SK-N-SH treated with all-trans-retinoic acid at 6 μM for 48 hours (cell line): ENCODE measurements around the gene BMP4.

Source experiments
- ATAC-seq: fragments of 200-7000 bp; cut with Tn5 transposase; 3 replicates; pipeline ENCODE4 v1.9.1; 2020; ENCODE audit warnings: mild to moderate bottlenecking, moderate library complexity
- ARNTL ChIP-seq: fragments of 450-650 bp; formaldehyde crosslinking; IDR thresholded peaks from 2 replicates; pipeline ENCODE4 v1.5.0; 2020; ENCODE audit warnings: low read depth, mild to moderate bottlenecking, moderate library complexity, borderline replicate concordance
- BACH2 ChIP-seq: fragments of 250-450 bp; sonication (Bioruptor Pico); IDR thresholded peaks from 2 replicates; pipeline ENCODE4 v1.9.0; 2021; ENCODE audit warnings: mild to moderate bottlenecking, borderline replicate concordance
- CREB5 ChIP-seq: fragments of 250-450 bp; sonication (Bioruptor Pico); IDR thresholded peaks from 2 replicates; pipeline ENCODE4 v1.5.1; 2020; ENCODE audit warnings: low read depth, mild to moderate bottlenecking, moderate library complexity
- CSDC2 ChIP-seq: fragments of 250-450 bp; sonication (Bioruptor Pico); IDR thresholded peaks from 2 replicates; pipeline ENCODE4 v1.5.0; 2020; ENCODE audit warnings: mild to moderate bottlenecking, moderate library complexity
- CSRNP3 ChIP-seq: fragments of 250-450 bp; sonication (Bioruptor Pico); IDR thresholded peaks from 2 replicates; pipeline ENCODE4 v1.5.1; 2021; ENCODE audit warnings: mild to moderate bottlenecking, moderate library complexity
- GLIS3 ChIP-seq: fragments of 250-450 bp; sonication (Bioruptor Pico); IDR thresholded peaks from 2 replicates; pipeline ENCODE4 v1.5.0; 2020; ENCODE audit warnings: mild to moderate bottlenecking, moderate library complexity
- OSR1 ChIP-seq: fragments of 250-450 bp; sonication (Bioruptor Pico); IDR thresholded peaks from 2 replicates; pipeline ENCODE4 v1.8.0; 2022; ENCODE audit warnings: moderate library complexity, mild to moderate bottlenecking, inconsistent platforms
- PATZ1 ChIP-seq: fragments of 250-450 bp; sonication (Bioruptor Pico); IDR thresholded peaks from 2 replicates; pipeline ENCODE4 v1.8.0; 2020; ENCODE audit warnings: mild to moderate bottlenecking, moderate library complexity, borderline replicate concordance
- POU6F1 ChIP-seq: fragments of 250-450 bp; sonication (Bioruptor Pico); IDR thresholded peaks from 2 replicates; pipeline ENCODE4 v1.8.0; 2021; ENCODE audit warnings: low read depth, mild to moderate bottlenecking, moderate library complexity, borderline replicate concordance
- PPARA ChIP-seq: fragments of 250-450 bp; sonication (Bioruptor Pico); IDR thresholded peaks from 2 replicates; pipeline ENCODE4 v1.5.0; 2020; ENCODE audit warnings: mild to moderate bottlenecking, borderline replicate concordance
- RARB ChIP-seq: fragments of 250-450 bp; sonication (Bioruptor Pico); IDR thresholded peaks from 2 replicates; pipeline ENCODE4 v1.8.0; 2021; ENCODE audit warnings: mild to moderate bottlenecking, moderate library complexity
- SNAI2 ChIP-seq: fragments of 250-450 bp; sonication (Bioruptor Pico); IDR thresholded peaks from 2 replicates; pipeline ENCODE4 v1.5.0; 2020; ENCODE audit warnings: mild to moderate bottlenecking, moderate library complexity
- TSHZ2 ChIP-seq: fragments of 250-450 bp; sonication (Bioruptor Pico); IDR thresholded peaks from 2 replicates; pipeline ENCODE4 v1.5.0; 2020; ENCODE audit warnings: mild to moderate bottlenecking, moderate library complexity
- ZC3H10 ChIP-seq: fragments of 250-450 bp; sonication (Bioruptor Pico); IDR thresholded peaks from 2 replicates; pipeline ENCODE4 v1.5.1; 2021; ENCODE audit warnings: mild to moderate bottlenecking, moderate library complexity
- ZFP3 ChIP-seq: fragments of 250-450 bp; sonication (Bioruptor Pico); IDR thresholded peaks from 2 replicates; pipeline ENCODE4 v1.5.0; 2020; ENCODE audit warnings: mild to moderate bottlenecking, moderate library complexity
- ZFP30 ChIP-seq: fragments of 450-650 bp; formaldehyde crosslinking; IDR thresholded peaks from 2 replicates; pipeline ENCODE4 v1.5.0; 2022; ENCODE audit warnings: mild to moderate bottlenecking, moderate library complexity
- ZNF8 ChIP-seq: fragments of 450-650 bp; formaldehyde crosslinking; IDR thresholded peaks from 2 replicates; pipeline ENCODE4 v1.5.0; 2020; ENCODE audit warnings: mild to moderate bottlenecking, moderate library complexity

BMP4 gene

GRCh38 chr14:53954551-53955228, 1.9 kb downstream of the BMP4 start:
- ATAC-seq, result no peak
- no peak for TF ChIP-seq ZNF8 (CRISPR knock-in tag)
- TF ChIP-seq ZFP3 (CRISPR knock-in tag), result no peak
- TF ChIP-seq TSHZ2 (CRISPR knock-in tag), result no peak
- TF ChIP-seq SNAI2 (CRISPR knock-in tag), result no peak
- TF ChIP-seq CSRNP3 (CRISPR knock-in tag), result no peak
- no peak for TF ChIP-seq CREB5 (CRISPR knock-in tag)
- no peak for TF ChIP-seq BACH2 (CRISPR knock-in tag)
- no peak for TF ChIP-seq CSDC2 (CRISPR knock-in tag)
- TF ChIP-seq RARB (CRISPR knock-in tag), result no peak
- TF ChIP-seq ZC3H10 (CRISPR knock-in tag), result no peak
- no peak for TF ChIP-seq POU6F1 (CRISPR knock-in tag)
- no peak for TF ChIP-seq OSR1 (CRISPR knock-in tag)
- TF ChIP-seq ARNTL (CRISPR knock-in tag), result no peak
- TF ChIP-seq ZFP30 (CRISPR knock-in tag), result no peak

GRCh38 chr14:53953828-53954550, 2.6 kb downstream of the BMP4 start:
- peak; percentile 30 for ATAC-seq
- TF ChIP-seq TSHZ2 (CRISPR knock-in tag) (no peak), PATZ1 (CRISPR knock-in tag) (no peak), ZFP3 (CRISPR knock-in tag) (no peak), BACH2 (CRISPR knock-in tag) (no peak), GLIS3 (CRISPR knock-in tag) (no peak), RARB (CRISPR knock-in tag) (no peak), POU6F1 (CRISPR knock-in tag) (no peak), PPARA (CRISPR knock-in tag) (no peak), CREB5 (CRISPR knock-in tag) (no peak), OSR1 (CRISPR knock-in tag) (no peak)
- TF ChIP-seq, all 23 proteins: peak for 0
